ENCODE results near the gene MYO1D.

- TF ChIP-seq CTCF (IDR thresholded peaks at IDR 0.05) = no peak
- TF ChIP-seq EZH2 (IDR thresholded peaks at IDR 0.05; ENCODE audit: borderline replicate concordance, insufficient read depth, low read depth, low read length, poor library complexity, severe bottlenecking) = no peak
Observed at GRCh38 chr17:32458371-32458770, 418.6 kb downstream of the MYO1D start.
